ENCODE data around the gene LRRC32. TPM values are rescaled to one million over a fixed set of nuclear protein-coding genes. Genes with fewer than 3 reads are reported as not detected.

The LRRC32 gene
- total and polyA plus RNA-seq, 9 of the 15 experiments (the other 6 are each of a cell fraction or from before 2014, with no cell fraction given), result 0.10 to 0.50 (median 0.19) TPM; not detected in 5

- FAIRE-seq (no peak), ATAC-seq (no peak), DNase-seq (ENCODE audit: extremely low read depth in 1 of 4, low spot score in 3 of 4) (no peak)
- in situ Hi-C loops (cut with MboI) (no loop called here), intact Hi-C loops (cut with micrococcal nuclease) (no loop called here)
- ChIA-PET CTCF (ENCODE audit: low intra/inter-chr PET ratio) (no interaction called here), POLR2A (interaction anchor here (0.6 kb wide), 1 partner anchor 262 kb away, joined by 3 read pairs; no protein-coding TSS in a partner anchor)
- no peak overlapping the region for H3K4me2 ChIP-seq (ENCODE audit: insufficient read depth, low read length)
- no peaks in the 10 kb centered on the region for H4K20me1 ChIP-seq (replicated peaks; ENCODE audit: control insufficient read depth, insufficient read depth, low read length)
- H3K4me1 ChIP-seq (replicated peaks in 1 of 2; ENCODE audit: control insufficient read depth in 2 of 2, insufficient read depth in 2 of 2, low read length in 2 of 2), result peaks cover 26 to 31% of the 10 kb centered on the region in 2 experiments
- 64% methylated on average over 13 of the region's 13 CpGs for WGBS (ENCODE audit: insufficient coverage, low coverage, missing lambda C conversion rate)
- H3K36me3 ChIP-seq (ENCODE audit: control insufficient read depth, insufficient read depth, low read length), result no peaks in the 10 kb centered on the region
- no peak overlapping the region for H3K27ac ChIP-seq (ENCODE audit: extremely low read depth, low read depth, low read length)
- H3K9ac ChIP-seq (ENCODE audit: insufficient read depth in 1 of 2, low read depth in 2 of 2, low read length in 2 of 2), result 0 out of 4 replicates have a peak overlapping the region, but pooled peaks of 1 of the 2 experiments have one; percentile 6
- 0 out of 2 replicates have a peak, but pooled peaks cover 3% of the 10 kb centered on the region for H3K9me3 ChIP-seq (replicated peaks; ENCODE audit: control insufficient read depth, insufficient read depth, low read depth, low read length)
- no peaks in the 10 kb centered on the region for H3K79me2 ChIP-seq (ENCODE audit: control insufficient read depth, insufficient read depth, low read length)
- no peaks in the 10 kb centered on the region for H3K9me1 ChIP-seq (ENCODE audit: control insufficient read depth, insufficient read depth, low read length)
- H3K27me3 ChIP-seq (ENCODE audit: control insufficient read depth in 2 of 2, insufficient read depth in 2 of 2, low read length in 2 of 2), result no peaks in the 10 kb centered on the region
- no TSS peak for BruUV-seq (replicated peaks)
- no peak overlapping the region for H3K4me3 ChIP-seq
- no peak for TF ChIP-seq BCL6 (CRISPR knock-in tag; IDR thresholded peaks at IDR 0.05)
- TF ChIP-seq ZKSCAN3 (CRISPR knock-in tag; IDR thresholded peaks at IDR 0.05), result no peak
- no peak for TF ChIP-seq ELF4 (CRISPR knock-in tag; IDR thresholded peaks at IDR 0.05)
- TF ChIP-seq ZNF263 (CRISPR knock-in tag; IDR thresholded peaks at IDR 0.05; ENCODE audit: borderline replicate concordance), result peak; percentile 95
- TF ChIP-seq MAZ (CRISPR knock-in tag; conservative IDR thresholded peaks at IDR 0.05 in 1 of 2, IDR thresholded peaks at IDR 0.05 in 1 of 2), result no peak
- TF ChIP-seq NFRKB (IDR thresholded peaks at IDR 0.05; ENCODE audit: low read depth), result no peak
- no peak overlapping the region; the same call in 1 of the 2 replicates for H2AFZ ChIP-seq (ENCODE audit: low read depth, low read length)
Observed at GRCh38 chr11:76707293-76707825, 36.8 kb upstream of the LRRC32 start.

GRCh38 chr11:76706667-76707066 is 36.1 kb upstream of the LRRC32 start:
- Histone ChIP-seq H2AFZ (ENCODE audit: low read depth, low read length) (no peak overlapping the region; the same call in 1 of the 2 replicates), H3K27ac (ENCODE audit: extremely low read depth, low read depth, low read length) (no peak overlapping the region), H3K9ac (ENCODE audit: insufficient read depth in 1 of 2, low read depth in 2 of 2, low read length in 2 of 2) (no peak overlapping the region), H3K36me3 (ENCODE audit: control insufficient read depth, insufficient read depth, low read length) (no peaks in the 10 kb centered on the region), H3K9me3 (replicated peaks; ENCODE audit: control insufficient read depth, insufficient read depth, low read depth, low read length) (0 out of 2 replicates have a peak, but pooled peaks cover 3% of the 10 kb centered on the region), H4K20me1 (replicated peaks; ENCODE audit: control insufficient read depth, insufficient read depth, low read length) (no peaks in the 10 kb centered on the region), H3K79me2 (ENCODE audit: control insufficient read depth, insufficient read depth, low read length) (no peaks in the 10 kb centered on the region), H3K4me3 (no peak overlapping the region), H3K4me2 (ENCODE audit: insufficient read depth, low read length) (no peak overlapping the region), H3K4me1 (replicated peaks in 1 of 2; ENCODE audit: control insufficient read depth in 2 of 2, insufficient read depth in 2 of 2, low read length in 2 of 2) (peaks cover 32 to 35% of the 10 kb centered on the region in 2 experiments), H3K9me1 (ENCODE audit: control insufficient read depth, insufficient read depth, low read length) (peaks cover 3% of the 10 kb centered on the region), H3K27me3 (ENCODE audit: control insufficient read depth in 2 of 2, insufficient read depth in 2 of 2, low read length in 2 of 2) (no peaks in the 10 kb centered on the region)
- in situ Hi-C loops (cut with MboI) (no loop called here), intact Hi-C loops (cut with micrococcal nuclease) (no loop called here)
- FAIRE-seq (no peak), DNase-seq (ENCODE audit: extremely low read depth in 1 of 4, low spot score in 3 of 4) (no peak), ATAC-seq (no peak)
- 63% methylated on average over 3 of the region's 5 CpGs for WGBS (ENCODE audit: insufficient coverage, low coverage, missing lambda C conversion rate)
- BruUV-seq (replicated peaks), result no TSS peak
- ChIA-PET POLR2A (interaction anchor here (0.6 kb wide), 1 partner anchor 1363 kb away, joined by 3 read pairs; no protein-coding TSS in a partner anchor), CTCF (ENCODE audit: low intra/inter-chr PET ratio) (no interaction called here)
- no peak for TF ChIP-seq FOXK1 (CRISPR knock-in tag; IDR thresholded peaks at IDR 0.05; ENCODE audit: borderline replicate concordance)
- no peak for TF ChIP-seq MAX (CRISPR knock-in tag; IDR thresholded peaks at IDR 0.05)
- no peak for TF ChIP-seq JUNB (CRISPR knock-in tag; conservative IDR thresholded peaks at IDR 0.05)
- no peak for TF ChIP-seq ZNF146 (CRISPR knock-in tag; IDR thresholded peaks at IDR 0.05; ENCODE audit: unreplicated experiment)
- no peak for TF ChIP-seq CEBPZ (IDR thresholded peaks at IDR 0.05; ENCODE audit: borderline replicate concordance, low read depth, low read length)
- TF ChIP-seq PTRF (tag; IDR thresholded peaks at IDR 0.05), result no peak
- no peak for TF ChIP-seq MCM7 (IDR thresholded peaks at IDR 0.05)
